Trophoblast cell (in vitro differentiated cells and primary cell): ENCODE measurements around the gene SFMBT1.

Experiments used
- DNase-seq, 2 donors: peaks; one replicate each; pipeline ENCODE4 v3.0.0-alpha.2; 2016
- H2AFZ ChIP-seq: 2 replicates; pipeline ENCODE4 v1.6.1; 2013; ENCODE audit warnings: low read length, moderate library complexity, mild to moderate bottlenecking; ENCODE audit not compliant: insufficient read depth, poor library complexity
- H2AK5ac ChIP-seq: 2 replicates; pipeline ENCODE4 v1.6.1; 2013; ENCODE audit warnings: mild to moderate bottlenecking, low read length
- H2BK120ac ChIP-seq: 2 replicates; pipeline ENCODE4 v1.6.1; 2013; ENCODE audit warnings: low read length, mild to moderate bottlenecking, moderate library complexity; ENCODE audit not compliant: insufficient read depth, poor library complexity
- H2BK12ac ChIP-seq: 2 replicates; pipeline ENCODE4 v1.6.1; 2013; ENCODE audit warnings: mild to moderate bottlenecking, low read length, moderate library complexity
- H2BK5ac ChIP-seq: 2 replicates; pipeline ENCODE4 v1.6.1; 2013; ENCODE audit warnings: low read length, low read depth, moderate library complexity, mild to moderate bottlenecking; ENCODE audit not compliant: poor library complexity
- H3K14ac ChIP-seq: 2 replicates; pipeline ENCODE4 v1.6.1; 2013; ENCODE audit warnings: mild to moderate bottlenecking, low read length
- H3K18ac ChIP-seq: 2 replicates; pipeline ENCODE4 v1.6.1; 2013; ENCODE audit warnings: mild to moderate bottlenecking, low read length
- H3K23ac ChIP-seq: 2 replicates; pipeline ENCODE4 v1.6.1; 2013; ENCODE audit warnings: low read length
- H3K27ac ChIP-seq: 2 replicates; pipeline ENCODE4 v1.5.1; 2013; ENCODE audit warnings: low read depth, mild to moderate bottlenecking, inconsistent platforms, low read length, moderate library complexity
- H3K27me3 ChIP-seq: 2 replicates; pipeline ENCODE4 v1.6.1; 2013; ENCODE audit warnings: inconsistent platforms, mild to moderate bottlenecking, low read length, moderate library complexity; ENCODE audit not compliant: insufficient read depth
- H3K36me3 ChIP-seq, 2 experiments: 1 replicate in 1 of 2; 2 replicates in 1 of 2; pipeline ENCODE4 v1.6.1; 2013; ENCODE audit warnings: low read length in 2 of 2, mild to moderate bottlenecking in 2 of 2, moderate library complexity in 1 of 2; ENCODE audit not compliant: insufficient read depth in 2 of 2, control insufficient read depth in 1 of 2
- H3K4ac ChIP-seq: 2 replicates; pipeline ENCODE4 v1.6.1; 2013; ENCODE audit warnings: low read depth, mild to moderate bottlenecking, low read length, moderate library complexity
- H3K4me1 ChIP-seq, 2 experiments: 1 replicate in 1 of 2; 2 replicates in 1 of 2; pipeline ENCODE4 v1.6.1; 2013; ENCODE audit warnings: low read length in 2 of 2, mild to moderate bottlenecking in 2 of 2, moderate library complexity in 1 of 2; ENCODE audit not compliant: insufficient read depth in 2 of 2, control insufficient read depth in 1 of 2
- H3K4me2 ChIP-seq: 2 replicates; pipeline ENCODE4 v1.6.1; 2013; ENCODE audit warnings: inconsistent platforms, mild to moderate bottlenecking, low read length, moderate library complexity
- H3K4me3 ChIP-seq: 2 replicates; pipeline ENCODE4 v1.5.1; 2013; ENCODE audit warnings: mild to moderate bottlenecking, low read depth, low read length, inconsistent platforms
- H3K79me1 ChIP-seq: one replicate; pipeline ENCODE4 v1.6.1; 2013; ENCODE audit warnings: low read length
- H3K79me2 ChIP-seq: 2 replicates; pipeline ENCODE4 v1.6.1; 2013; ENCODE audit warnings: low read length, mild to moderate bottlenecking; ENCODE audit not compliant: control insufficient read depth, insufficient read depth, poor library complexity
- H3K9ac ChIP-seq: 2 replicates; pipeline ENCODE4 v1.6.1; 2013; ENCODE audit warnings: mild to moderate bottlenecking, low read length
- H3K9me3 ChIP-seq: 2 replicates; pipeline ENCODE4 v1.6.1; 2013; ENCODE audit warnings: low read depth, mild to moderate bottlenecking, control low read depth, inconsistent platforms, low read length; ENCODE audit not compliant: insufficient read depth
- H4K12ac ChIP-seq: 2 replicates; pipeline ENCODE4 v1.6.1; 2013; ENCODE audit warnings: low read depth, mild to moderate bottlenecking, low read length, moderate library complexity
- H4K8ac ChIP-seq: 2 replicates; pipeline ENCODE4 v1.6.1; 2013; ENCODE audit warnings: low read depth, mild to moderate bottlenecking, low read length, moderate library complexity
- H4K91ac ChIP-seq: one replicate; pipeline ENCODE4 v1.6.1; 2013; ENCODE audit warnings: low read depth, mild to moderate bottlenecking, low read length, moderate library complexity
- WGBS: extraction: QIAGEN DNeasy Blood & Tissue Kit; methylation state at CpG from one replicate; pipeline ENCODE4 v1.1.7; 2013; ENCODE audit warnings: missing lambda C conversion rate; ENCODE audit not compliant: insufficient read length, insufficient coverage; ENCODE audit errors: extremely low coverage; 5-methylcytosine and 5-hydroxymethylcytosine counted together

Gene SFMBT1

GRCh38 chr3:53089511-53089910 is 43.6 kb upstream of the SFMBT1 start:
- H4K8ac ChIP-seq: no peak overlapping the region
- H3K18ac ChIP-seq: no peak overlapping the region
- no CpG with 5 or more reads among the region's 6 CpGs for WGBS
- no peaks in the 10 kb centered on the region for H3K79me1 ChIP-seq
- H2BK12ac ChIP-seq: no peak overlapping the region
- no peak overlapping the region for H2AK5ac ChIP-seq
- no peak overlapping the region for H3K14ac ChIP-seq
- H3K79me2 ChIP-seq: no peaks in the 10 kb centered on the region
- no peak overlapping the region for H3K23ac ChIP-seq
- no peak overlapping the region for H4K91ac ChIP-seq
- no peak overlapping the region for H4K12ac ChIP-seq
- H3K4ac ChIP-seq: no peak overlapping the region
- H2BK120ac ChIP-seq: no peak overlapping the region
- H3K4me2 ChIP-seq: no peak overlapping the region
- no peak overlapping the region for H3K9ac ChIP-seq
- no peak overlapping the region for H3K27ac ChIP-seq
- H3K4me1 ChIP-seq: peaks cover 2 to 8% of the 10 kb centered on the region in 2 experiments
- no peak overlapping the region for H3K4me3 ChIP-seq
- H3K36me3 ChIP-seq: peaks cover 0 to 7% of the 10 kb centered on the region in 2 experiments
- no peaks in the 10 kb centered on the region for H3K27me3 ChIP-seq
- no peak overlapping the region for H2BK5ac ChIP-seq
- H3K9me3 ChIP-seq: no peaks in the 10 kb centered on the region
- DNase-seq: no peak
- no peak overlapping the region for H2AFZ ChIP-seq

- Histone ChIP-seq H3K18ac (no peak overlapping the region), H3K9me3 (no peaks in the 10 kb centered on the region), H4K91ac (no peak overlapping the region), H2BK120ac (no peak overlapping the region), H3K79me1 (no peaks in the 10 kb centered on the region), H2BK12ac (no peak overlapping the region), H3K4me2 (no peak overlapping the region), H3K9ac (no peak overlapping the region), H3K36me3 (peaks cover 0 to 3% of the 10 kb centered on the region in 2 experiments), H4K12ac (no peak overlapping the region), H3K4me3 (no peak overlapping the region), H2AFZ (no peak overlapping the region), H3K14ac (no peak overlapping the region), H3K23ac (no peak overlapping the region), H4K8ac (no peak overlapping the region), H3K79me2 (no peaks in the 10 kb centered on the region), H3K27me3 (no peaks in the 10 kb centered on the region), H3K27ac (no peak overlapping the region), H3K4ac (no peak overlapping the region), H3K4me1 (peaks cover 0 to 4% of the 10 kb centered on the region in 2 experiments), H2BK5ac (no peak overlapping the region), H2AK5ac (no peak overlapping the region)
- no CpG with 5 or more reads among the region's 10 CpGs for whole genome bisulfite sequencing
- no peak for DNase-seq
Measured at GRCh38 chr3:53085476-53085875, 39.6 kb upstream of the SFMBT1 start.

DNA sequence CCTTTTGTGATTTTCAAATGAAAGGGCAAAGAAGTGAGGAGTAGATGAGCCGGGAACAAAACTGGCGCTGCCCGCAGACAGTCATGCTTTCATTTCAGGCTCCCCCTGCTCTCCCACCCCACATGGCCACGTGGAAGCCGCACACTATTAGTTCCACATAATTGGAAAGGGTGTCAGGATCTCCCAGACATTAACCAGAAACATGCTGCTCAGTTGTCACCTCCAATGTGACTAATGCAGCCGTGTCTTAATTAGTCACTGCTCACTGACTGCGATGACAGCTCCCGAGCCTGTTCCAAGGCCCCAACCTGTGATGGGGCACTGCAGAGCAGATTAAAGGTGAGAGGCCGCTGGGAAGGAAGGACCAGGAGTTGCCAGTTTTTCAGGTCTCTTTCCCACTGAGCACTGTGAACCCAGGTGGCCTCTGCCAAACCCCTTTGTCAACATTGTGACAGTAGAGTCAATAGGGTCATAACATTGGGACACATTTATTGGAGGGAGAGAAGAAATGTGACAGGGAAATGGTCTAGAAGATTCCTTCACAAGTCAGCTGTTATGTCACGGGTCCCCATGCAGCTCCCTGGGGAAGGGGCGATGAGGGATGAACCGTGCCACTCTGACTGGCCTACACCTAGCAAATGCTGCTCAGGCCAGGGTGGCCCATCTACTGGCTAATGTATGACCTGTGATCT is 38.6 kb upstream of the SFMBT1 start:
- Histone ChIP-seq H3K14ac (no peak overlapping the region), H3K4me1 (no peaks in the 10 kb centered on the region), H3K36me3 (no peaks in the 10 kb centered on the region), H3K4me3 (no peak overlapping the region), H3K9ac (no peak overlapping the region), H3K27ac (no peak overlapping the region), H2BK5ac (no peak overlapping the region), H2BK120ac (no peak overlapping the region), H3K9me3 (peaks cover 1% of the 10 kb centered on the region), H2AK5ac (no peak overlapping the region), H3K4ac (no peak overlapping the region), H3K79me2 (no peaks in the 10 kb centered on the region), H2BK12ac (no peak overlapping the region), H3K18ac (no peak overlapping the region), H3K4me2 (no peak overlapping the region), H4K91ac (no peak overlapping the region), H3K79me1 (no peaks in the 10 kb centered on the region), H4K12ac (no peak overlapping the region), H3K27me3 (no peaks in the 10 kb centered on the region), H2AFZ (no peak overlapping the region), H4K8ac (no peak overlapping the region), H3K23ac (no peak overlapping the region)
- DNase-seq: no peak
- WGBS: no CpG with 5 or more reads among the region's 12 CpGs

DNA sequence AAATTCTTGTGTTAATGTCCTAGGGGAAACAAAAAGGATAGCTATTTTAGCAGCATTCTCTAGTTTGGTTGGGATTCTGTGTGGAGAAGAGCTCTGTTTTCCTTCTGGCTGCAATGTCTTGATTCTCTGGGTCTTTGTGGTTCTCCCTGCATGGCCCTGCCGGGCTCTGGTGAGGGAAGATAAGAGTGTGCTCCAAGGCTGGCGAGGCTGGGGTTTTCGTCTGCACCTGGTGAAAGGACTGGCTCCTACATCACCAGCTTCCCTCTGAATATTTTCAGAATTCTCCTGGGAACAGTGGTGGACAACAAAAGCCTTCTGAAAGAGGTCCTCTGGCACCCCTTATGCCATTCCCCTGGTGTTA is 38.1 kb upstream of the SFMBT1 start:
- DNase-seq: no peak
- no peak overlapping the region for H3K4me2 ChIP-seq
- no peak overlapping the region for H3K27ac ChIP-seq
- no peaks in the 10 kb centered on the region for H3K79me2 ChIP-seq
- no peak overlapping the region for H3K4me3 ChIP-seq
- no peak overlapping the region for H3K14ac ChIP-seq
- no peak overlapping the region for H2AK5ac ChIP-seq
- no peak overlapping the region for H3K18ac ChIP-seq
- H3K9ac ChIP-seq: no peak overlapping the region
- H3K79me1 ChIP-seq: no peaks in the 10 kb centered on the region
- no peak overlapping the region for H2AFZ ChIP-seq
- no peaks in the 10 kb centered on the region for H3K4me1 ChIP-seq
- H4K8ac ChIP-seq: no peak overlapping the region
- H2BK12ac ChIP-seq: no peak overlapping the region
- no peak overlapping the region for H2BK5ac ChIP-seq
- WGBS: no CpG with 5 or more reads among the region's 3 CpGs
- H3K23ac ChIP-seq: no peak overlapping the region
- no peaks in the 10 kb centered on the region for H3K36me3 ChIP-seq
- H2BK120ac ChIP-seq: no peak overlapping the region
- no peak overlapping the region for H4K91ac ChIP-seq
- no peak overlapping the region for H3K4ac ChIP-seq
- no peak overlapping the region for H4K12ac ChIP-seq
- no peaks in the 10 kb centered on the region for H3K27me3 ChIP-seq
- peaks cover 1% of the 10 kb centered on the region for H3K9me3 ChIP-seq
